Neural crest cell (in vitro differentiated cells): Measurements from ENCODE around the gene TEX54. TPM values are rescaled to one million over a fixed set of nuclear protein-coding genes. Genes with fewer than 3 reads are reported as not detected.
A peak's percentile ranks its signal among the peaks of the same experiment; 100 is the strongest.

ENCODE experiments used
- DNase-seq: peaks from one replicate; pipeline ENCODE4 v3.0.0; 2021; ENCODE audit warnings: low read depth, mixed read lengths, low spot score
- H3K27ac Mint-ChIP-seq: one replicate; pipeline ENCODE4 v1.8.0; 2021; ENCODE audit warnings: mild to moderate bottlenecking, mixed read lengths; ENCODE audit not compliant: unreplicated experiment
- H3K27me3 Mint-ChIP-seq: 2 replicates; pipeline ENCODE4 v1.8.0; 2021; ENCODE audit warnings: low read depth, mild to moderate bottlenecking, mixed read lengths
- H3K36me3 Mint-ChIP-seq: 2 replicates; pipeline ENCODE4 v1.8.0; 2021; ENCODE audit warnings: low read depth, mild to moderate bottlenecking, mixed read lengths
- H3K4me1 Mint-ChIP-seq: 2 replicates; pipeline ENCODE4 v1.8.0; 2021; ENCODE audit warnings: mixed read lengths
- H3K4me3 Mint-ChIP-seq: one replicate; pipeline ENCODE4 v1.8.0; 2021; ENCODE audit warnings: mild to moderate bottlenecking, mixed read lengths
- H3K9me3 Mint-ChIP-seq: 2 replicates; pipeline ENCODE4 v1.8.0; 2021; ENCODE audit warnings: mixed read lengths
- CTCF ChIP-seq: fragments of 200-600 bp; sonication (generic); conservative IDR thresholded peaks from 2 replicates; pipeline ENCODE4 v1.5.0; 2021; ENCODE audit warnings: antibody characterized with exemption, mild to moderate bottlenecking
- total RNA-seq: library from RNA; stranded (reverse); gene quantifications from 2 replicates; pipeline ENCODE4 v1.2.1, GENCODE V29; 2021

Gene TEX54
- total RNA-seq, 1 donor from 2014 or later = not detected

- Mint-ChIP-seq H3K27me3 (peaks cover 40% of the 10 kb centered on the region), H3K9me3 (no peaks in the 10 kb centered on the region), H3K27ac (peak overlapping the region; percentile 100), H3K4me1 (peaks cover 64% of the 10 kb centered on the region), H3K36me3 (peaks cover 46% of the 10 kb centered on the region), H3K4me3 (peak overlapping the region; percentile 98)
- no peak for DNase-seq
- TF ChIP-seq CTCF = no peak
Observed at GRCh38 chr11:62853279-62853965, 20.8 kb upstream of the TEX54 start.

- TF ChIP-seq CTCF = no peak
- peaks cover 2% of the 10 kb centered on the region for H3K9me3 Mint-ChIP-seq
- peak overlapping the region; percentile 98 for H3K4me3 Mint-ChIP-seq
- H3K27ac Mint-ChIP-seq = peak overlapping the region; percentile 38
- H3K4me1 Mint-ChIP-seq = peaks cover 57% of the 10 kb centered on the region
- H3K27me3 Mint-ChIP-seq = peaks cover 46% of the 10 kb centered on the region
- H3K36me3 Mint-ChIP-seq = peaks cover 46% of the 10 kb centered on the region
- no peak for DNase-seq
Observed at GRCh38 chr11:62852523-62853188, 20.0 kb upstream of the TEX54 start.

- H3K4me1 Mint-ChIP-seq = peaks cover 50% of the 10 kb centered on the region
- H3K9me3 Mint-ChIP-seq = peaks cover 3% of the 10 kb centered on the region
- H3K27me3 Mint-ChIP-seq = peaks cover 48% of the 10 kb centered on the region
- H3K27ac Mint-ChIP-seq = peak overlapping the region; percentile 20
- DNase-seq = no peak
- peaks cover 46% of the 10 kb centered on the region for H3K36me3 Mint-ChIP-seq
- peak overlapping the region; percentile 98 for H3K4me3 Mint-ChIP-seq
- TF ChIP-seq CTCF = no peak
Observed at GRCh38 chr11:62851807-62852522, 19.3 kb upstream of the TEX54 start.

GRCh38 chr11:62850911-62851806, 18.5 kb upstream of the TEX54 start:
- Mint-ChIP-seq H3K27me3 (peaks cover 49% of the 10 kb centered on the region), H3K27ac (peak overlapping the region; percentile 54), H3K36me3 (peaks cover 43% of the 10 kb centered on the region), H3K4me1 (peaks cover 46% of the 10 kb centered on the region), H3K4me3 (peak overlapping the region; percentile 98), H3K9me3 (peaks cover 3% of the 10 kb centered on the region)
- DNase-seq = no peak
- TF ChIP-seq CTCF = no peak

- no peak for DNase-seq
- Mint-ChIP-seq H3K4me1 (peaks cover 21% of the 10 kb centered on the region), H3K36me3 (peaks cover 11% of the 10 kb centered on the region), H3K27me3 (peaks cover 29% of the 10 kb centered on the region), H3K9me3 (peaks cover 3% of the 10 kb centered on the region), H3K4me3 (peak overlapping the region; percentile 66), H3K27ac (no peak overlapping the region)
- TF ChIP-seq CTCF = no peak
Observed at GRCh38 chr11:62847767-62848314, 15.2 kb upstream of the TEX54 start.
